Right lobe of liver (tissue), 4 donors: ENCODE data around the gene MNT.

ENCODE experiments used
- POLR2A ChIP-seq: fragments of 450-650 bp; IDR thresholded peaks from one replicate; pipeline ENCODE4 v1.6.1; 2017; ENCODE audit warnings: antibody characterized with exemption, mild to moderate bottlenecking
- TF ChIP-seq, protein P1 (sequence below), 4 donors: fragments of 200-600 bp in 3 of 4; fragments of 450-650 bp in 1 of 4; IDR thresholded peaks; one replicate each; pipeline versions ENCODE4 v1.5.1 to v1.8.0; 2016 to 2022; ENCODE audit warnings: antibody characterized with exemption in 4 of 4, mild to moderate bottlenecking in 2 of 4
- donor health status: DM: no; HTN: no; CAD: no.
- donor health status: DM: no; HTN: no; CAD: no.
- donor health status: DM: no; HTN: yes; CAD: no.

DNA sequence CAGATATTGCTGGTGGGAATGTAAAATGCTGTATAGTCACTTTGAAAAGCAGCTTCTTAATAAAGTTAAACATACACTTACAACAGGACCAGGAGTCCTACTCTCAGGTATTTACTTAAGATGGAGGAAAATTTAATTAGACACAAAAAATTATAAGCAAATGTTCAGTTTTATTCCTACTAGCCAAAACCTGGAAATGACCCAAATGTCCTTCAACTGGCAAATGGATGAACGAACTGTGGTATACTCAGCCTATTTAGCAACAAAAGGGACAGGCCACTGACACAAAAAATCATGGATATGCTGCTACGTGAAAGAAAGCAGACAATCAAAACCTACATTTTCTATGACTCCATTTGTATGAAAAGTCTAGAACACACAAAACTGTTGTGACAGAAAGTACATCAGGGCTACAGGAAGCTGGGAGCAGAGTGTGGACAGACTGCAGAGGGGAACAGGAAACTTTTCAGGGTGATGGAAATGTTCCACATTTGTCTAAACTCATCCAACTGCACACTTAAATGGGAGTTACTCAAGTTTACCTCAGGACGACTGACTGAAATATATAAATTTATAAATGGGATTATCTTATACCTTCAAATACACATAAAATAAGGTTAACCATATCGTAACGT is 49.3 kb upstream of the MNT start:
- TF ChIP-seq, protein P1, sequence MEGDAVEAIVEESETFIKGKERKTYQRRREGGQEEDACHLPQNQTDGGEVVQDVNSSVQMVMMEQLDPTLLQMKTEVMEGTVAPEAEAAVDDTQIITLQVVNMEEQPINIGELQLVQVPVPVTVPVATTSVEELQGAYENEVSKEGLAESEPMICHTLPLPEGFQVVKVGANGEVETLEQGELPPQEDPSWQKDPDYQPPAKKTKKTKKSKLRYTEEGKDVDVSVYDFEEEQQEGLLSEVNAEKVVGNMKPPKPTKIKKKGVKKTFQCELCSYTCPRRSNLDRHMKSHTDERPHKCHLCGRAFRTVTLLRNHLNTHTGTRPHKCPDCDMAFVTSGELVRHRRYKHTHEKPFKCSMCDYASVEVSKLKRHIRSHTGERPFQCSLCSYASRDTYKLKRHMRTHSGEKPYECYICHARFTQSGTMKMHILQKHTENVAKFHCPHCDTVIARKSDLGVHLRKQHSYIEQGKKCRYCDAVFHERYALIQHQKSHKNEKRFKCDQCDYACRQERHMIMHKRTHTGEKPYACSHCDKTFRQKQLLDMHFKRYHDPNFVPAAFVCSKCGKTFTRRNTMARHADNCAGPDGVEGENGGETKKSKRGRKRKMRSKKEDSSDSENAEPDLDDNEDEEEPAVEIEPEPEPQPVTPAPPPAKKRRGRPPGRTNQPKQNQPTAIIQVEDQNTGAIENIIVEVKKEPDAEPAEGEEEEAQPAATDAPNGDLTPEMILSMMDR (IDR thresholded peaks at IDR 0.05) = no peak
- no peak for TF ChIP-seq POLR2A
